ENCODE measurements around the gene HLA-A. TPM values are rescaled to one million over a fixed set of nuclear protein-coding genes. Genes with fewer than 3 reads are reported as not detected.

Gene HLA-A
- total and polyA plus RNA-seq, 2 of the 13 experiments (the other 11 are each of a cell fraction or from before 2014, with no cell fraction given) = 345 to 527 TPM

GRCh38 chr6:29926413-29927274 is 15.7 kb upstream of the HLA-A start (continued):
- no peak for TF ChIP-seq GLMP (CRISPR knock-in tag; IDR thresholded peaks at IDR 0.05; ENCODE audit: borderline replicate concordance)
- TF ChIP-seq ZNF20 (CRISPR knock-in tag; IDR thresholded peaks at IDR 0.05) = no peak
- TF ChIP-seq SRF (IDR thresholded peaks at IDR 0.05; ENCODE audit: low read depth, low read length) = no peak
- TF ChIP-seq LCORL (IDR thresholded peaks at IDR 0.05) = no peak
- TF ChIP-seq LCORL (CRISPR knock-in tag; IDR thresholded peaks at IDR 0.05) = no peak
- no peak for TF ChIP-seq ZBTB40 (IDR thresholded peaks at IDR 0.05)
- TF ChIP-seq ZBTB40 (CRISPR knock-in tag; IDR thresholded peaks at IDR 0.05) = no peak
- no peak for TF ChIP-seq MEIS1 (CRISPR knock-in tag; IDR thresholded peaks at IDR 0.05; ENCODE audit: borderline replicate concordance)
- no peak; the same call in 1 of the 2 replicates for TF ChIP-seq HBP1 (CRISPR knock-in tag; IDR thresholded peaks at IDR 0.05; ENCODE audit: low read depth)
- 0 out of 2 replicates have a peak, but pooled peaks have one; percentile 40 for TF ChIP-seq AHR (CRISPR knock-in tag; IDR thresholded peaks at IDR 0.05)
- no peak for TF ChIP-seq SNAPC2 (CRISPR knock-in tag; IDR thresholded peaks at IDR 0.05)
- TF ChIP-seq FLYWCH1 (CRISPR knock-in tag; IDR thresholded peaks at IDR 0.05) = no peak
- TF ChIP-seq FOSL1 (CRISPR knock-in tag; IDR thresholded peaks at IDR 0.05; ENCODE audit: borderline replicate concordance) = no peak
- no peak for TF ChIP-seq RARG (CRISPR knock-in tag; IDR thresholded peaks at IDR 0.05; ENCODE audit: low read depth)
- TF ChIP-seq MTF2 (CRISPR knock-in tag; IDR thresholded peaks at IDR 0.05; ENCODE audit: borderline replicate concordance) = no peak
- no peak for TF ChIP-seq YEATS2 (CRISPR knock-in tag; IDR thresholded peaks at IDR 0.05; ENCODE audit: borderline replicate concordance)
- TF ChIP-seq MAX (IDR thresholded peaks at IDR 0.05) = peak; percentile 29; the same call in 1 of the 2 replicates
- TF ChIP-seq SATB2 (CRISPR knock-in tag; IDR thresholded peaks at IDR 0.05) = no peak
- TF ChIP-seq ZNF180 (CRISPR knock-in tag; IDR thresholded peaks at IDR 0.05; ENCODE audit: borderline replicate concordance, low read depth) = no peak

All from HepG2 (cell line).